SK-N-MC (cell line): Measurements from ENCODE around the gene POLR1A.

Source experiments
- EZH2 ChIP-seq: fragments of 200-600 bp; sonication (generic); IDR thresholded peaks from one replicate; pipeline ENCODE4 v1.6.1; 2017; ENCODE audit warnings: antibody characterized with exemption
- FOXP2 ChIP-seq: optimal IDR thresholded peaks from 2 replicates; pipeline ENCODE3; 2011; ENCODE audit warnings: mild to moderate bottlenecking, moderate library complexity; ENCODE audit not compliant: insufficient read depth; ENCODE audit errors: extremely low read length, control extremely low read depth
- POLR2AphosphoS5 ChIP-seq: IDR thresholded peaks from 2 replicates; pipeline ENCODE4 v1.6.1; 2012; ENCODE audit warnings: mild to moderate bottlenecking, low read depth, low read length, borderline replicate concordance

DNA sequence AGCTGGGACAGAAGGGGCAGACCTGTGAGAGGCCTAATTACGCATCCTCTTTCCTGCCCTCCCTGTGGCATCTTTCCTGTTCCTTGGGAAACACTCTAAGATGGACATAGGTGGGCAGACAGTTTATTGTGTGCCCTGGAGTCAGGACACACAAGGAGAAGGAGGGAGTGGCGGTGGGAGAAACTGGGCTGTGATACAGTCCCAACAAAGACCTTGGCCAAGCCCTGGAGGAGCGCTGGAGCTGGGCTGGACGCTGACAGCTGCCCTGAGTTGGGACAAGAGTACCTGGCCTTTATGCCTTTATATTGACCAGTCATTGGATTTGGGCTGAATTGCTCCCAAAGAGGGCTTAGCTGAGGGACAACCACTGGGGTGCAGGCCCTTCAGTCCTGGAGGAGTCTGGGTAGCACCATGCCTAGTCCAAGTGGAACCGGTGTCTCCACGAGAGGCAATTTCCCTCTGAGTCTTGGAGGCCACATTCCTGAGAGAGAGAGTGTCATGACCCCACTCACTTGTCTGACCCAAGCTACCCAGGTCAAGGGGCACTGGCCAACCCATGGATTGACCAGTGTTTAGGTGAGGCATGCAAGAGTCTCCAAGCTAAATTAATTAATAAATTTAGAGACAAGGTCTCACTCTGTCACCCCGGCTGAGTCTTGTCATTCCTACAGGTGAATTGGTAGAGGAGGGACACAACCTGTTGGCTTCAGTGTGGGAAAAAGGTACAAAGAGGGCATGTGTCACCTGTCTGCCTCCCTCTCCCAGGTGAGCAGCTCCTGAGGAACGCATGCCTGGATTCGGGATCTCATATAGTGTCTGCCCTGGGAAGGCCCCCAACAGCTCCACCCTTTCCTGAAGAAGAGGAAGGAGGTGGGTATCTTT lies 109.8 kb downstream of the POLR1A start:
- TF ChIP-seq EZH2 (no peak), POLR2AphosphoS5 (no peak), FOXP2 (no peak)
